Upper lobe of left lung (tissue), 6 donors: Measurements from ENCODE around the gene SPSB4. TPM values are rescaled to one million over a fixed set of nuclear protein-coding genes. Genes with fewer than 3 reads are reported as not detected.

Experiments
- ATAC-seq, 2 donors: fragments of 200-7000 bp; cut with Tn5 transposase; one replicate each; pipeline ENCODE4 v1.9.1; 2022; ENCODE audit warnings: mild to moderate bottlenecking in 2 of 2, moderate library complexity in 2 of 2; ENCODE audit not compliant: low FRiP score in 2 of 2
- DNase-seq, 2 donors: peaks; one replicate each; pipeline ENCODE4 v3.0.0-alpha.2; 2019 to 2020
- H3K27ac ChIP-seq, 4 donors: fragments of 200-600 bp; sonication (generic); one replicate each; pipeline ENCODE4 v1.5.1; 2016 to 2019
- H3K27me3 ChIP-seq, 4 donors: fragments of 200-600 bp; sonication (generic); one replicate each; pipeline ENCODE4 v1.5.1; 2017 to 2019
- H3K36me3 ChIP-seq, 4 donors: fragments of 200-600 bp; sonication (generic); one replicate each; pipeline ENCODE4 v1.5.1; 2016 to 2019
- H3K4me1 ChIP-seq, 4 donors: fragments of 200-600 bp; sonication (generic); one replicate each; pipeline ENCODE4 v1.5.1; 2018 to 2019
- H3K4me3 ChIP-seq, 4 donors: fragments of 200-600 bp; sonication (generic); one replicate each; pipeline ENCODE4 v1.5.1; 2017 to 2019; ENCODE audit warnings: mild to moderate bottlenecking in 2 of 4, moderate library complexity in 1 of 4
- H3K9me3 ChIP-seq, 4 donors: fragments of 200-600 bp; sonication (generic); one replicate each; pipeline ENCODE4 v1.5.1; 2018 to 2019
- CTCF ChIP-seq, 6 experiments: fragments of 450-650 bp in 4 of 6; fragments of 200-600 bp in 2 of 6; sonication (generic) in 2 of 6; IDR thresholded peaks; one replicate each; pipeline ENCODE4 v1.5.1; 2016 to 2019; ENCODE audit warnings: antibody characterized with exemption in 6 of 6
- EP300 ChIP-seq, 4 donors: sonication (generic); formaldehyde crosslinking; IDR thresholded peaks; one replicate each; pipeline ENCODE4 v1.5.1; 2017; ENCODE audit warnings: antibody characterized with exemption in 4 of 4, control low read depth in 2 of 4
- POLR2A ChIP-seq, 4 donors: fragments of 450-650 bp; IDR thresholded peaks; one replicate each; pipeline ENCODE4 v1.5.1; 2016 to 2017; ENCODE audit warnings: antibody characterized with exemption in 4 of 4, mild to moderate bottlenecking in 2 of 4
- POLR2AphosphoS5 ChIP-seq, 2 donors: sonication (generic); formaldehyde crosslinking; IDR thresholded peaks; one replicate each; pipeline ENCODE4 v1.5.1; 2017; ENCODE audit warnings: antibody characterized with exemption in 2 of 2
- whole genome bisulfite sequencing, 2 donors: methylation state at CpG; one replicate each; pipeline ENCODE4 v1.1.5; 2017 to 2018; 5-methylcytosine and 5-hydroxymethylcytosine counted together
- total RNA-seq, 6 donors: library from RNA; depleted of rRNA in 4 of 6; stranded (reverse); fragments of >200 nt in 4 of 6; gene quantifications; one replicate each; pipeline versions ENCODE4 v1.1.0 to v1.2.1, GENCODE V29; 2016 to 2021
- donor health status: DM: no; HTN: no; CAD: no; lungs with moderate emphysema.
- donor health status: DM: no; HTN: yes; CAD: no; lungs with severe emphysema.

SPSB4 gene
- total RNA-seq, 6 donors from 2014 or later, result 0.29 to 4.2 (median 1.1) TPM; not detected in 1

- WGBS, 2 donors, result 56 to 67% methylated on average over 9 to 13 of the region's 13 CpGs
- peak in 1 of 2 donors; percentile 23 for ATAC-seq
Observed at GRCh38 chr3:141093971-141094684, 43.0 kb downstream of the SPSB4 start.

GRCh38 chr3:141094790-141095545, 43.8 kb downstream of the SPSB4 start:
- peak overlapping the region in 1 of 4 donors; percentile 15 for H3K4me3 ChIP-seq
- H3K4me1 ChIP-seq, result no peaks in the 10 kb centered on the region
- 63 to 68% methylated on average over 22 to 23 of the region's 23 CpGs for WGBS, 2 donors
- no peaks in the 10 kb centered on the region for H3K36me3 ChIP-seq
- TF ChIP-seq POLR2AphosphoS5 (IDR thresholded peaks at IDR 0.05) (no peak), POLR2A (IDR thresholded peaks at IDR 0.05) (no peak), CTCF (IDR thresholded peaks at IDR 0.05) (no peak), EP300 (IDR thresholded peaks at IDR 0.05) (no peak)
- DNase-seq (no peak), ATAC-seq (peak in 1 of 2 donors; percentile 87)
- no peak overlapping the region for H3K27ac ChIP-seq
- H3K27me3 ChIP-seq, result no peaks in the 10 kb centered on the region
- H3K9me3 ChIP-seq, result no peaks in the 10 kb centered on the region

More at GRCh38 chr3:141093971-141094684, 43.0 kb downstream of the SPSB4 start:
- no peaks in the 10 kb centered on the region for H3K27me3 ChIP-seq
- DNase-seq, result no peak
- H3K4me1 ChIP-seq, result no peaks in the 10 kb centered on the region
- H3K9me3 ChIP-seq, result no peaks in the 10 kb centered on the region
- H3K4me3 ChIP-seq, result no peak overlapping the region
- no peaks in the 10 kb centered on the region for H3K36me3 ChIP-seq
- no peak overlapping the region for H3K27ac ChIP-seq
- TF ChIP-seq CTCF (IDR thresholded peaks at IDR 0.05) (no peak), EP300 (IDR thresholded peaks at IDR 0.05) (no peak)

- Histone ChIP-seq H3K27ac (peak overlapping the region in 1 of 4 donors; percentile 13), H3K4me1 (no peaks in the 10 kb centered on the region), H3K27me3 (no peaks in the 10 kb centered on the region), H3K36me3 (no peaks in the 10 kb centered on the region), H3K9me3 (no peaks in the 10 kb centered on the region), H3K4me3 (no peak overlapping the region)
- peak in 1 of 2 donors; percentile 5 for ATAC-seq
- TF ChIP-seq CTCF (IDR thresholded peaks at IDR 0.05) (no peak), POLR2A (IDR thresholded peaks at IDR 0.05) (no peak), EP300 (IDR thresholded peaks at IDR 0.05) (no peak), POLR2AphosphoS5 (IDR thresholded peaks at IDR 0.05) (no peak)
- 73 to 100% methylated on average over 1 of the region's 1 CpG for WGBS, 2 donors
- no peak for DNase-seq
Observed at GRCh38 chr3:141095546-141095937, 44.4 kb downstream of the SPSB4 start.

- Histone ChIP-seq H3K4me1 (no peaks in the 10 kb centered on the region), H3K36me3 (no peaks in the 10 kb centered on the region), H3K9me3 (no peaks in the 10 kb centered on the region), H3K27me3 (no peaks in the 10 kb centered on the region), H3K4me3 (no peak overlapping the region), H3K27ac (no peak overlapping the region)
- DNase-seq (no peak), ATAC-seq (no peak)
- 95 to 100% methylated on average over 1 of the region's 1 CpG for WGBS, 2 donors
- TF ChIP-seq EP300 (IDR thresholded peaks at IDR 0.05) (no peak), CTCF (IDR thresholded peaks at IDR 0.05) (no peak), POLR2A (IDR thresholded peaks at IDR 0.05) (no peak), POLR2AphosphoS5 (IDR thresholded peaks at IDR 0.05) (no peak)
Observed at GRCh38 chr3:141096164-141096563, 45.0 kb downstream of the SPSB4 start.
